GM10847 (cell line): ENCODE measurements around the gene PTPRE.

Experiments
- POLR2A ChIP-seq: IDR thresholded peaks from 2 replicates; pipeline ENCODE4 v1.6.1; 2011; ENCODE audit not compliant: insufficient read length; ENCODE audit errors: extremely low read depth

PTPRE gene

GRCh38 chr10:128080641-128081040, 173.7 kb downstream of the PTPRE start:
- TF ChIP-seq POLR2A: no peak

- TF ChIP-seq POLR2A: no peak
These were observed 174.3 kb downstream of the PTPRE start for GRCh38 chr10:128081222-128081621.

- no peak for TF ChIP-seq POLR2A
These were observed 174.8 kb downstream of the PTPRE start for GRCh38 chr10:128081720-128082119.

DNA sequence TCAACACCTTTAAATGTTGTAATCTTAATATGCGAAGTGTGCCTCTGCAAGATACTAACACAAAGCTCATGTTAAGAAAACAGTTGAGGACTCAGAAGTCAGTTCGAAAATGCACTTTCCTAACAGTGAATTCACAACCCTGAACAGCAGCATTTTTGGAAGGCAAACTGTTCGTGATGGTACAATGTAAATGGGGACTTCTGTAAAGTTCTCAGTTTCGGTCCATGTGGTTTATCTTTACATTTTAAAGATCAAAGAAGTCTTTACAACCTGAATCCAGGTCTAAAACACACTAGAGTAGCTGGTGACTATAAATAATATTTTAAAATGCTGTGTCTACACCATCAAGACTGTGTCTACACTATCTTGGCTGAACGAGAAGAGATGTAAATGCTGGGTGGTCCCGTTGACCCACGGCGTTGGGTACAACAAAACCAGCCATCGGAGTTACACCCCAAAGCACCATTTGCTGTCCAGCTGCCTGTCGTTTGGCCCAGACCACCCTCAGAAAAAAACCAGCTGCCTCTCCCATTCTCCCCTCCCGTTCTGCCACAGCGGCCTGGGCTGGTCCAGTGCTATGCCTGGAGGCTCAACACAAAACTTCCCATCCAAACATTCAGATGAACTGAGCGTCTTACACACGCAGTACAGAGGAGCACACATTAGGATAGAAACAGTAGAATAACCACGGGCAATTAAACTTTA, 176.4 kb downstream of the PTPRE start:
- TF ChIP-seq POLR2A: no peak

DNA sequence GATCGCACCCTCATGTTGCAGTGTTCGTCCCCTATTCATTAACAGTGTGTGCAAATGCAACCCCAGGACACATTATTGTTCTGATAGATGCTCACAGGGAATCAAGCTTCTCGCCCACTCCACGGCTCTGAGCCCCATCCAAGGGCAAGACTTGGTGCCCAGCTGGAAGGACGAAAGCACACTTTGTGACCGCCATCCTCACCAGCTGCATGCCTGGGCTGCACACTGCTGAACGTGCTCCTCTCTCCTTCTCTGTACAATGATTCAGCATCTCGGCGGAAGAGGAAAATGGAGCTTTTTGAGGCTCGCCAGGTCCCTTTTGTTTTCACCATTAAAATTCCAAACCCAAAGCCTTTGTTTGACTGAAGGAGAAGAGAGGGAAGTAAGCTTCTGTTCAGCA, 177.5 kb downstream of the PTPRE start:
- TF ChIP-seq POLR2A: no peak

DNA sequence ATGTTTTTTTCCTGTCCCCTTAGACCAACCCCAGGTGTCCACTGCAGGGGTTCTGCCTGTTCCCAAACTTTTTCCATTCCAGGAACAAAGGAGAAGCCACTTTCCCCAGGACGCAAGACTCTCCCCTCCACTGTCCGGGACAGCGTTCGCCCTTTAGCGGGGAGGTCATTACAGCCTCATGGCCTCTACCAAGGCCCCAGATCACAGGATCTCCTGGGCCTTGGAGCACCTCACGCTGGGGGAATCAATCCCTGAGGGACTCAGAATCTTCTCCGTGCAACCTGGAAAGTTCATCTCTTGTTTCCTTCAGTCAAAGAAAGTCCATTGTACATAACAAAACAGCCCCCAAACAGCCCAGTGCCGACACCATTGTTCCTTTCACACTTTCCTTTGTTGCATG, 178.1 kb downstream of the PTPRE start:
- TF ChIP-seq POLR2A: no peak

GRCh38 chr10:128086003-128086863, 179.3 kb downstream of the PTPRE start:
- no peak for TF ChIP-seq POLR2A

GRCh38 chr10:128087146-128087883, 180.4 kb downstream of the PTPRE start:
- TF ChIP-seq POLR2A: no peak

- no peak for TF ChIP-seq POLR2A
These were observed 181.2 kb downstream of the PTPRE start for GRCh38 chr10:128087884-128088709.

DNA sequence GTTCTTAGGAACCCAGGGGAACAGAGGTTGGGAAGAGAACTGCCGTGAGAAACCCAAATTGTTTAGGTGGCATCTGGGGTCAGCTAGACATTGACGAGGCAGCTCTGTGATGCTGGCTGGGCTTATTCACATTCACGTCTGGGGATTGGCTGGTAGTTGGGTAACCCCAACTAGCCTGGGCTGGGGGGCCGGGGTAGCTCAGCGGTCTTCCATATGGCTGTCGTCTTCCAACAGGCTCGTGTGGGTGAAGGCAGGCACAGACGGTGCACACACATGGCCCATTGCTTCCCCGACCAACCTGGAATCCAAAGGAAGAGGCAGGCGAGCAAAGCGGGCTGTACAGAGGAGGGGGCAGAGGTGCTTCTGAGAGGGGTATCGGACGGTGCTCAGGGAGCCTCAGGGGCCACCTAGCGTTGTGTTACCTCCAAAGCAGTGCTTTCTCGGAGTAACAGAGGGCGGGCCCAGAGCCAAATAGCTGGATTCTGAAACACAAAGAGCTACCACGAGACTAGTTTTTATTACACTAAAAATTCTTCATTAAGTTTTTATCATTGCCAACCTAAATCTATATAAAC, 184.8 kb downstream of the PTPRE start:
- TF ChIP-seq POLR2A: no peak

DNA sequence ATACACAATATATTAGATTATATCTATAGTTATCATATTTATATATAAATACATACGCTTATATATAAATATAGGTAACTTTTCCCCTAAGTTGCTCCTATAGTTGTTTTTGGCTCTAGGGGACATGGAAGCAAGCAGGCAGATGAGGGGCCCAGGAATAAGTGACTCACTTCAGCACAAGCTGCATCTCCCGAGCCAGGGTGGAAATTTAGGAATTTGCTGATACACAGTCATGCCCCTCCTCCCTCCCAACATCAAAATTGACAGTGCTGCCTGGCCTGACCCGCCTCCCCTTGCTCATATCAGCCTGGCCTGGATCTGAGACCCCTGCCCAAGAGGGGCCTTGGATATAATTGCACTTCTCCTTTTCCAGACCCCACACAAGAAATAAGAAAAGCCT, 185.6 kb downstream of the PTPRE start:
- no peak for TF ChIP-seq POLR2A

- TF ChIP-seq POLR2A: peak; percentile 5
These were observed 188.3 kb downstream of the PTPRE start for GRCh38 chr10:128095027-128095752.

GRCh38 chr10:128095753-128096469, 189.0 kb downstream of the PTPRE start:
- TF ChIP-seq POLR2A: peak; percentile 5

- TF ChIP-seq POLR2A: no peak
These were observed 189.7 kb downstream of the PTPRE start for GRCh38 chr10:128096486-128097199.
